Measurements from ENCODE around the gene NFIB.

NFIB gene

DNA sequence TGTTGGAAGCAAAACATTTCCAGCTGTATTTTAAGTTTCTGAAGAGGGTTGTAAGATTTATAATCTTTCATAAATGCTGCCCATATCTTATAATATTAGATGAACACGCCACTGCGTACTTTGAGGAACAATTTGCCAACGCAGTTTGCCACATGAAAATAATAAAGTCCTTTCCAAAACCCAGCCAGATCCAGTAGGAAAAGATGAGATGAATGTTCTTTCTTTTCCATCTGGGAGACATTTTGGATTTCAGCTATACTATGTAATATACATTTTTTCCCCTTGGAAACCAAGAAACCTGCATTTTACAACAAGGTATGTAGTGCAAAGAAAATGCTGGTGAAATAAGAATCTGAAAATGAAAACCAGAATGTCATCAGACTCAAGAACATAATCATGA, 125.4 kb downstream of the NFIB start:
- DNase-seq = no peak
- in situ Hi-C loops (cut with HindIII; ENCODE audit: low pct_ligation_motif_present, low pct_unique_long_range_greater_than_20kb, low sequenced_read_pairs) = no loop called here

- DNase-seq = no peak
- in situ Hi-C loops (cut with HindIII; ENCODE audit: low pct_ligation_motif_present, low pct_unique_long_range_greater_than_20kb, low sequenced_read_pairs) = no loop called here
Measured at GRCh38 chr9:14188011-14188410, 125.9 kb downstream of the NFIB start.

- in situ Hi-C loops (cut with HindIII; ENCODE audit: low pct_ligation_motif_present, low pct_unique_long_range_greater_than_20kb, low sequenced_read_pairs) = no loop called here
- DNase-seq = no peak
Measured at GRCh38 chr9:14186096-14186495, 127.8 kb downstream of the NFIB start.

DNA sequence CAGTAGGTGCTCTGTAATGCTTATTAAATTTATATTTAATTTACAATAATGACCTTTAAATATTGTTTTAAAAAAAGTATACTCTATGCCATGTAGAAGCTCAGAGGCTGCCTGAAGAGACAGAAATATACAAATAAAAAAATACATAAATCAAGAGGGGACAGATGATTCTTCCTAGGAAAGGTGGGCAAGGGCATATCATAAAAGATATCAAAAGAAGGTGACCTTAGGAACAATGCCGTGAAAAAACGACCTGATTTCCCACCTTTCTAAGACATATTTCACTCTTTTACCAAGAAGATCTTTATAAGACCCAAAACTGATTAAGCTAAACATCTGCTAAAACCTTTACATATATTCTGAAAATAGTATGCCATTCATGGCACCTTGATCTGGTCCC, 128.9 kb downstream of the NFIB start:
- no peak for DNase-seq
- in situ Hi-C loops (cut with HindIII; ENCODE audit: low pct_ligation_motif_present, low pct_unique_long_range_greater_than_20kb, low sequenced_read_pairs) = no loop called here

- in situ Hi-C loops (cut with HindIII; ENCODE audit: low pct_ligation_motif_present, low pct_unique_long_range_greater_than_20kb, low sequenced_read_pairs) = no loop called here
- DNase-seq = no peak
Measured at GRCh38 chr9:14183001-14183400, 130.9 kb downstream of the NFIB start.

DNA sequence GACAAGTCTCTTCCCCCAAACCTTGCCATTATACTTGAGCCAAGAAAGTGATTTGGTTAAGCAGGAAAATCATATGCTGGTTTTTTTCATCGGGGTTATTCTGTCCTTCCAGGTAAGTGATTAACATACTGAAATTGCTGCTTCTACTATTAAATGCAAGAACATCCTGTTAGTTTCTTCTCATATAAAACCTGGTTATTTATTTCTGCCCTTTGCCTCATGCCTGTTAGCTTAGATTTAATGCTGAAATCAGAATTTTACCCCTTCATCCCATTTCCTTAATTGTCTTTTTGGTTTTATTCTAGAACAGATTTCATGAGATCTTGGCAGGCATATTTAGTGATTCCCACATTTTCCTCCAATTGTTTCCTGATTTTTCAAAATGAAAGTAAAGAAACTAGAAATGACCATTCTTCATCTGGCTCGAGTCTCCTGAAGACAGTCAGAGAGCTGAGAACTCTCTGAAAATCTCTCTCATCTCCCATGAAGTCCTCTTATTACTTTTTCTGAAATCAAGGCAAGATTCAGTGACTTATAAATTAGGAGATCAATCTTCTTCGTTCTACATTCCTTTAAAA, 132.9 kb downstream of the NFIB start:
- in situ Hi-C loops (cut with HindIII; ENCODE audit: low pct_ligation_motif_present, low pct_unique_long_range_greater_than_20kb, low sequenced_read_pairs) = no loop called here

DNA sequence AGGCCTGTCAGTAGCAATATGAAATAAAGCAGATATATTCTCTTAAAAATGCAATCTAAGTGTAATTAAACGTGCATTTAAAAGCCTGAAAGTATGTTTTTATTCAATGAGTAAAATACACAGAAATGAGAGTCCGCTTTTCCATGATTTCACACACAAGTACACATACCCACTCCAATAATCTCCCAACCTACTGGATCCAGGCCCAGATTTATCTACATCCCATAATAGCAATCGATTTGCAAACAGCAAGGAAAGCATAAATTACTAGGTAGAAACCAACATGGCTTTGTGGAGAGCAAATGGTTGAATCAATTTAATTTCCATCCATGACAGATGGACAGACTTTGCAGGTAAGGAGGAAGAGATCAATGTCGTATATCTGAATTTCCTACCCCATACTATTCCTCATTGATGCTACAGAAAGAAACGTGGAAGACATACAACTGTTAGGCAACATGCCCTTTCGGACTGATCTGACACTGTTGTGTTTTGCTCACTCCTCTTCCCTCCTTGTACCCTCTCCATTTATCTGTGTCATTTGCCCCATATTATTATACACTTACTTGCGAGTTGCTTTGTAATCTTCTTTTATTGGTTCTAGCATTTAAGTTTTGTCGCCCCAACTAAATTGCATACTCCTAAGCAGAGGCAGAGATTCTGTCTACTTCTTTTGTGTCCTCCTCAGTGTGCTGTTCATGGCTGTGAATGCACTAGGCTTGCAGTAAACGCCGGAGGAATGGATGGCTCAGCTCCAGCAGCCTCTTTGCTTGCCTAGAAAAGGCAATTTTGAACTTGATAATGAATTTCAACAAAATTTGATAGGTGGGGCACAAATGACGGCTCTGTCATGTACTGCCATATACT, 133.6 kb downstream of the NFIB start:
- DNase-seq = no peak
- in situ Hi-C loops (cut with HindIII; ENCODE audit: low pct_ligation_motif_present, low pct_unique_long_range_greater_than_20kb, low sequenced_read_pairs) = no loop called here

More for the DNA sequence above, 132.9 kb downstream of the NFIB start:
- no peak for DNase-seq

DNA sequence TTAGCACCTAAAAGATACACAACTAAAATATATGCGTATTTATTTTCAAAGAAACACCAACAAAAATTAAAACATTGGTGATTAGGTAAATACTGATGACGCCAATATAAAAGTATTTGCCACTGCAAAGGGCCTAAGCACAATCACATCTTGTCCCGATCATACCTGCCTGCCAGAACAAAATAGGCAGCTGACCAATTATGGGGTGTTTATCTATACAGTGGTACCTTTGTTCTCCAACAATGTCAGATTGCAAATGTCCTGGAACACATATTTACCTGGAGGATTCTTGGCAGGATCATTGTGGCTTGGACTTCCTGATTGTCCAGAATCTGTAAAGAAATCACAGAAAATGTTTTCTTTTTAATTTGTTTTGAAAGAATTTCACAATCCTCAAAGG, 134.5 kb downstream of the NFIB start:
- DNase-seq = no peak
- in situ Hi-C loops (cut with HindIII; ENCODE audit: low pct_ligation_motif_present, low pct_unique_long_range_greater_than_20kb, low sequenced_read_pairs) = no loop called here

DNA sequence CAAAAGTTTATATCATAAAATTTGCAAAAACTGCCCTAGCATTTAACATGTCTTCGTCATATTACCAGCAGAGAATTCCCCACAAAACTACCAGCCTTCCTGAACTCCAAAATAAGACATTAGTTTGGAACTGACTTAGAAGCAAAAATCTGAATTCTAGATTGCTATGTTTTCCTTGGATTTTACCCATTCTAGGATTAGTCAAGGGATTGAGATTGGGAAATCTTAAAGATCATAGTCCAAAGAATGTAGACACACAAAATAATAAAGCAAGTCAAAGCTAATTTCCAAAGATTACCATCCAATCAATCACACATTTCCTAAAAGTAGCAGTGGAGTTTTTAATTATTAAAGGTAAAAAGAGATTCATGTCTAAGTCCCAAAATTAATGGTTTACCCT, 138.2 kb downstream of the NFIB start:
- in situ Hi-C loops (cut with HindIII; ENCODE audit: low pct_ligation_motif_present, low pct_unique_long_range_greater_than_20kb, low sequenced_read_pairs) = no loop called here

DNA sequence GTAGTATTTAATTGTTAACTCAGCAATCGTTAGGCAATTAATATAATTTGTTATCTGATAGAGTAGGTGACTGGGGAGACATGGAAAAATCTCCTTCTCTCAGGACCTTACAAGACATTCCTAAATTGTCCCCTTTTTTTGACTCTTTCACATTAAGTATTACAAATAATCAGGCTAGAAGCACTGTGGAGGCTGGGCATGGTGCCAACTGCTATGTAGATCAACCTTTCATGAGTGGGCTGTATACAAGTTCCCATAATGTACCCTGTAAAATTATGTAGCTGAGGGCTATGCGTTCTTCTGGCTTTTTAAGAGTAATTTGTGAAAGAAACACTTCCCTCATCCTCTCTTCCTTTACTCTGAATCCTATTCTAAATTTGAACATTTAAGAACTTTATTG, 140.2 kb downstream of the NFIB start:
- DNase-seq = no peak
- in situ Hi-C loops (cut with HindIII; ENCODE audit: low pct_ligation_motif_present, low pct_unique_long_range_greater_than_20kb, low sequenced_read_pairs) = no loop called here

More for the DNA sequence above, 138.2 kb downstream of the NFIB start:
- no peak for DNase-seq

DNA sequence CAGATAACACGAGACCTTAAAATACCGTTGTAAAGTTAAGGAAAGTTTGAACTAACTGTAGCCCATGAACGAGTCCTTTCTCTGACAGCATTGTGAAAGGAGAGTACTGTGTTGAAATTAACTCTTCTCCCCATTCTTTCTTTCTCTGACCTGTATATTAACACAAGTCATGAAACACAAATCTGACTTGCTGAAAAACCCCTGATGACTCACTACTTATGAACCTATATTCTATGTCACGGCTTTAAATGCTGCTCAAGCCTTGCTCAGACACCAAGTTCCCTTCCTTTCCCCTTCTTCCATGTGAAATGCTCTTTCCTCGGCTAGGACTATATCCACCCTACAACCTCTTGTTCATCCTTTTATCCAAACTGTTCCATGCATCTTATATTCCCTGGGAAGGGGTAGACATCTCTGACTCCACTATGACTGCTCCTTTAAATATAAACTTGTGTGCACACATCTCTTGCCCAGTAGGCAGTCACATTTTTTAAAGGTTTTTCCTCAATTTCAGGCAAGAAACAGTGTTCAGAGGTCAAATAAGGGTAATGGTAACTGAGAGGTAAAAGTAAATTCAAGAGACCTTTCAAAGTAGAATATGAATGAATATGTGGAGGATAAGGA, 142.9 kb downstream of the NFIB start:
- no peak for DNase-seq

DNA sequence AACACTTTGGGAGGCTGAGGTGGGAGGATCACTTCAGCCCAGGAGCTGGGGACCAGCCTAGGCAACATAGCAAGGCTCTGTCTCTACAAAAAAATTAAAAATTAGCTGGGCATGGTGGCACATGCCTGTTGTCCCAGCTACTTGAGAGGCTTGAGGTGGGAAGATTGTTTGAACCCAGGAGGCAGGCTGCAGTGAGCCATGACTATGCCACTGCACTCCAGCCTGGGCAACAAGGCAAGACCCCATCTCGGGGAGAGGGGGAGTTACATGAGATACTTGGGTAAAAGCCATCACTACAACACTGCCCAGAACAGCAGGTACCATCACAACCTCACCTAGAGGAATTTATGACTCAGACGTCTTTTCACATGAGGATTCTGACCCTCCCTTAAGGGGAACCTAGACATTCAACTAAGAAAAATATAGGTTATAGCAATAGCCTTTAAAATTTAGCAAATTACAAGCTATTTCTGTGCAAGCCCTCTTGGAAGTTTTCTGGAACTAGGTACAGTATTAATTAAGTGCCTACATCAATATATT, 143.5 kb downstream of the NFIB start:
- in situ Hi-C loops (cut with HindIII; ENCODE audit: low pct_ligation_motif_present, low pct_unique_long_range_greater_than_20kb, low sequenced_read_pairs) = no loop called here
- DNase-seq = no peak

More for the DNA sequence above, 142.9 kb downstream of the NFIB start:
- in situ Hi-C loops (cut with HindIII; ENCODE audit: low pct_ligation_motif_present, low pct_unique_long_range_greater_than_20kb, low sequenced_read_pairs) = no loop called here

DNA sequence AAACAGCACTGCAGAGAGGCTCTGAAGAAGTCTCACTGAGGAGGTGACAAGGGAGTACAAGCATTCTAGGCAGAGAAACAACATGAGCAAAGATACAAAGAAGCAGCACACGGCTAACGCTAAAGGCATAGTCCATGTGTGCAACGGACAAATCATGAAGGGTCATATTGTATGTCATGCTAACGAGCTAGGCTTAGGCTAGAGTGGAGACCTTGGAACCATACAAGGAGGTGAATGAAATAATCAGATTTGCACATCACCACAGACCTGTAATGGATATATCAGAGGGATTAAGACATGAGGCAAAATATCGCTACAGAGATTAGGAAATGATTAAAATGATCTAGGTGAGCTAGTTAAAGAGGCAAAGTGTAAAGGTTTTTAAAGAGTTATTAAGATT, 145.6 kb downstream of the NFIB start:
- in situ Hi-C loops (cut with HindIII; ENCODE audit: low pct_ligation_motif_present, low pct_unique_long_range_greater_than_20kb, low sequenced_read_pairs) = no loop called here
- no peak for DNase-seq

- in situ Hi-C loops (cut with HindIII; ENCODE audit: low pct_ligation_motif_present, low pct_unique_long_range_greater_than_20kb, low sequenced_read_pairs) = no loop called here
- DNase-seq = no peak
Measured at GRCh38 chr9:14165376-14166035, 148.4 kb downstream of the NFIB start.

- in situ Hi-C loops (cut with HindIII; ENCODE audit: low pct_ligation_motif_present, low pct_unique_long_range_greater_than_20kb, low sequenced_read_pairs) = no loop called here
- no peak for DNase-seq
Measured at GRCh38 chr9:14164908-14165307, 149.0 kb downstream of the NFIB start.

DNA sequence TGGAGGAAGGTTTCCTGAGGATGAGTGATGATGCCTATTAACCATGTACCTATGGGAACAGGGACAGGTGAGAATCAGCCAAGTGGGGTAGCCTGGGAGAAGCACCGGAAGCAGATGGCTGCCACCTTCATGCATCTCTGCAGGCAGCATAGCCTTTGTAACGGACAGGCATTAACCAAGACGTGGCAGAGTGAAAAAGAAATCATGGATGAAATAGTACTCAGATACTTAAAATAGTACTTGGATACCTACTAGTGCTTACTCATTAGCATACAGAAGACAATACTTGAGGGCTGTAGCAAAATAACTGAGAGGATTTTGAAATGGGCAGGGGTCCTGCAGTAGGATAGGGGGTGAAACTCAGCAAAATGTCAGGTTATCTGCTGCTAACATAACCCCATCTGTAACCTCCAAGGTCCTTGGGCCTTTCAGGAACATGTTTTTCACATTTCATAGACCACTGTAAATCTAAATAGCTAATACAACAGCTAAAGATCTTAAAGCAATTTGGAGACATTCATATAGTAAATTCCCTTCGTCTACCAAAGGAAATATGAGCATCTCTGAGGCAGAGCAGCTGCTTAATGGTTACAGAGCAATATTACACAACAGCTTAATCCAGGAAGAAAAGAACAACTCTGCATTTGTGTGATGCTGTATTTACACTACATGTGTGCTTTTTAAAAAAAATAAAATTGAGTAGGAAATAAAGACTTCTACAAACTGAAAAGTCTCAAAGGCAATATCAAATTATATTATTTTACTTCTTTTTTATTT, 154.3 kb downstream of the NFIB start:
- in situ Hi-C loops (cut with HindIII; ENCODE audit: low pct_ligation_motif_present, low pct_unique_long_range_greater_than_20kb, low sequenced_read_pairs) = no loop called here
- DNase-seq = no peak

GRCh38 chr9:14158916-14159315, 155.0 kb downstream of the NFIB start:
- no peak for DNase-seq
- in situ Hi-C loops (cut with HindIII; ENCODE audit: low pct_ligation_motif_present, low pct_unique_long_range_greater_than_20kb, low sequenced_read_pairs) = no loop called here

DNA sequence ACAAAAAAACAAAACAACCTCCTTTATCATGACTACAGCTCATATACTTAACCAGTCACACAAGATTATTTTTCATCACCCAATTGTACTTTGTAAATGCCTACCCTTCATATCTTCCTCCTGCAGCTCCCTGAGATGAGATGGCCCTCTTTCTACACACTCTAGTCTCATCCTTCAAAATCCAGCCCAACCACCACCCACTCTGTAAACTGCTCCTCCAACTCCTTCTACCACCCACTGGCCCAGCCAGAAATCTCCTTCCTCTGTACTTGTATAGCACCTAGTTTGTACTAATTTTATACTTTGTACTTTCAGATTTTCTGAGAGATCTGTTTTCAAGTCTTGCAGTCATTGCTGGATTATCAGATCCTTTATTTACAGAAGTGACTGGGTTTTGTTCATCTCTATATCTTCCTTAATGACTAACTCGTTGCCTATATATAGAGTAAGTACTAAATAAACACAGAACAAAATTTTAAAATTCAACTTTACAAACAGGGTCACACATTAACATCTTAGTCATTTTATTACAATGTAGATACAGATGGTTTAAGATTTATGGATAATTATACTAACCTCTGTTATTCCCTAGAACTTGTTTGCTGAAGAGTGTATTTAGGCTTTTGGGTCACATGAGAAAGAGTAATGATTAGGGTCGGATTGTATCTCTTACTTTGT, 155.7 kb downstream of the NFIB start:
- in situ Hi-C loops (cut with HindIII; ENCODE audit: low pct_ligation_motif_present, low pct_unique_long_range_greater_than_20kb, low sequenced_read_pairs) = no loop called here
- no peak for DNase-seq

Data from ACHN (cell line).